ENCODE data around the gene TAF3. TPM values are rescaled to one million over a fixed set of nuclear protein-coding genes. Genes with fewer than 3 reads are reported as not detected.

Gene TAF3
- total RNA-seq, 1 experiment from 2014 or later = 5.5 TPM

DNA sequence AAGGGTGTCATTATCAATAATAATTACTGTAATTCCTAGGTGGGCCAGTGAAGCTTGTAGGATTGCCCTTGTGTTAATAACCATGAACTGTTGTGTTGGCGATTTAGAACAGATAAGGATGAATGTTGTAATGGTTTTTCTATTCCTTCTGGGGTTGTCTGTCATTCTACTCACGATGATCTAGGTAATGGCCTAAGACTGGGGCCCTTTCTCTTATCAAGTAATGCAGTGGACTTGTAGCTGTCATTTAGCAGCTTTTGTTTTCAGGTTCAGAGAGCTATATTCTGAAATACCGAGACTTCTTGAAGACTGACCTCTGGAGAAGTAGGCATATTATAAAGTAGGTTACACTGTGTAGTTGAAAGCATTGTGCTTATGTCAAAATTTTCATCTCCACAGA lies 110.2 kb downstream of the TAF3 start:
- DNase-seq (ENCODE audit: low read depth, low spot score) (no peak), ATAC-seq (no peak)
- Histone ChIP-seq H3K27me3 (ENCODE audit: control insufficient read depth, insufficient read depth, low read length) (no peaks in the 10 kb centered on the region), H3K4me1 (ENCODE audit: control insufficient read depth, insufficient read depth, low read length) (no peaks in the 10 kb centered on the region), H3K36me3 (ENCODE audit: control insufficient read depth, insufficient read depth, low read length) (no peaks in the 10 kb centered on the region), H3K9me3 (ENCODE audit: control insufficient read depth, insufficient read depth, low read depth, low read length) (no peaks in the 10 kb centered on the region), H3K4me3 (ENCODE audit: low read depth in 2 of 2, low read length in 2 of 2) (no peak overlapping the region), H3K27ac (ENCODE audit: low read length) (no peak overlapping the region)
- intact Hi-C loops (cut with micrococcal nuclease; ENCODE audit: unreplicated experiment) (no loop called here), in situ Hi-C loops (cut with HindIII; ENCODE audit: low pct_unique_long_range_greater_than_20kb, low sequenced_read_pairs) (no loop called here)
- TF ChIP-seq, protein P1, sequence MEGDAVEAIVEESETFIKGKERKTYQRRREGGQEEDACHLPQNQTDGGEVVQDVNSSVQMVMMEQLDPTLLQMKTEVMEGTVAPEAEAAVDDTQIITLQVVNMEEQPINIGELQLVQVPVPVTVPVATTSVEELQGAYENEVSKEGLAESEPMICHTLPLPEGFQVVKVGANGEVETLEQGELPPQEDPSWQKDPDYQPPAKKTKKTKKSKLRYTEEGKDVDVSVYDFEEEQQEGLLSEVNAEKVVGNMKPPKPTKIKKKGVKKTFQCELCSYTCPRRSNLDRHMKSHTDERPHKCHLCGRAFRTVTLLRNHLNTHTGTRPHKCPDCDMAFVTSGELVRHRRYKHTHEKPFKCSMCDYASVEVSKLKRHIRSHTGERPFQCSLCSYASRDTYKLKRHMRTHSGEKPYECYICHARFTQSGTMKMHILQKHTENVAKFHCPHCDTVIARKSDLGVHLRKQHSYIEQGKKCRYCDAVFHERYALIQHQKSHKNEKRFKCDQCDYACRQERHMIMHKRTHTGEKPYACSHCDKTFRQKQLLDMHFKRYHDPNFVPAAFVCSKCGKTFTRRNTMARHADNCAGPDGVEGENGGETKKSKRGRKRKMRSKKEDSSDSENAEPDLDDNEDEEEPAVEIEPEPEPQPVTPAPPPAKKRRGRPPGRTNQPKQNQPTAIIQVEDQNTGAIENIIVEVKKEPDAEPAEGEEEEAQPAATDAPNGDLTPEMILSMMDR (IDR thresholded peaks at IDR 0.05) = no peak
- TF ChIP-seq POLR2AphosphoS5 (IDR thresholded peaks at IDR 0.05; ENCODE audit: low read depth, low read length) (no peak), REST (IDR thresholded peaks at IDR 0.05; ENCODE audit: insufficient read depth in 1 of 2, low read depth in 2 of 2, low read length in 1 of 2) (no peak), SIN3A (IDR thresholded peaks at IDR 0.05; ENCODE audit: borderline replicate concordance, insufficient read depth, low read depth, low read length) (no peak), TCF7L2 (IDR thresholded peaks at IDR 0.05; ENCODE audit: low read depth, low read length) (no peak)
- no TSS peak for BruUV-seq (replicated peaks)
- ChIA-PET CTCF (no interaction called here), POLR2A (no interaction called here)

GRCh38 chr10:7932301-7933036 lies 114.2 kb downstream of the TAF3 start:
- Histone ChIP-seq H3K4me3 (ENCODE audit: low read depth in 2 of 2, low read length in 2 of 2) (no peak overlapping the region), H3K27ac (ENCODE audit: low read length) (no peak overlapping the region), H3K9me3 (ENCODE audit: control insufficient read depth, insufficient read depth, low read depth, low read length) (no peaks in the 10 kb centered on the region), H3K4me1 (ENCODE audit: control insufficient read depth, insufficient read depth, low read length) (no peaks in the 10 kb centered on the region), H3K27me3 (ENCODE audit: control insufficient read depth, insufficient read depth, low read length) (no peaks in the 10 kb centered on the region), H3K36me3 (ENCODE audit: control insufficient read depth, insufficient read depth, low read length) (no peaks in the 10 kb centered on the region)
- in situ Hi-C loops (cut with HindIII; ENCODE audit: low pct_unique_long_range_greater_than_20kb, low sequenced_read_pairs) = no loop called here
- intact Hi-C loops (cut with micrococcal nuclease; ENCODE audit: unreplicated experiment) = no loop called here
- TF ChIP-seq REST (IDR thresholded peaks at IDR 0.05; ENCODE audit: insufficient read depth in 1 of 2, low read depth in 2 of 2, low read length in 1 of 2) (no peak), POLR2AphosphoS5 (IDR thresholded peaks at IDR 0.05; ENCODE audit: low read depth, low read length) (no peak), SIN3A (IDR thresholded peaks at IDR 0.05; ENCODE audit: borderline replicate concordance, insufficient read depth, low read depth, low read length) (no peak), TCF7L2 (IDR thresholded peaks at IDR 0.05; ENCODE audit: low read depth, low read length) (no peak)
- TF ChIP-seq, protein P1 (IDR thresholded peaks at IDR 0.05) = no peak
- POLR2A ChIA-PET = no interaction called here
- DNase-seq (ENCODE audit: low read depth, low spot score) (no peak), ATAC-seq (no peak)
- CTCF ChIA-PET = no interaction called here
- no TSS peak for BruUV-seq (replicated peaks)

Data from Panc1 (cell line).